Activated CD8-positive, alpha-beta memory T cell treated with anti-CD3 and anti-CD28 coated beads for 36 hours (primary cell): ENCODE data around the gene PDLIM5. TPM values are rescaled to one million over a fixed set of nuclear protein-coding genes. Genes with fewer than 3 reads are reported as not detected.

ENCODE experiments used
- CTCF ChIA-PET: fragments of 350-600 bp; sonication (Branson Sonifier 250); formaldehyde crosslinking; loops from one replicate; lab custom pipeline; 2021; ENCODE audit warnings: antibody characterized with exemption; lab: Charles Lee
- POLR2A ChIA-PET: fragments of 350-600 bp; sonication (Branson Sonifier 250); formaldehyde crosslinking; loops from one replicate; lab custom pipeline; 2021; ENCODE audit warnings: antibody characterized with exemption; lab: Charles Lee
- total RNA-seq, 2 experiments: library from RNA; stranded (reverse); gene quantifications; one replicate each; pipeline ENCODE4 v1.2.3, GENCODE V29; 2021

Gene PDLIM5
- total RNA-seq, 2 experiments from 2014 or later, result 23.0 to 23.5 TPM

DNA sequence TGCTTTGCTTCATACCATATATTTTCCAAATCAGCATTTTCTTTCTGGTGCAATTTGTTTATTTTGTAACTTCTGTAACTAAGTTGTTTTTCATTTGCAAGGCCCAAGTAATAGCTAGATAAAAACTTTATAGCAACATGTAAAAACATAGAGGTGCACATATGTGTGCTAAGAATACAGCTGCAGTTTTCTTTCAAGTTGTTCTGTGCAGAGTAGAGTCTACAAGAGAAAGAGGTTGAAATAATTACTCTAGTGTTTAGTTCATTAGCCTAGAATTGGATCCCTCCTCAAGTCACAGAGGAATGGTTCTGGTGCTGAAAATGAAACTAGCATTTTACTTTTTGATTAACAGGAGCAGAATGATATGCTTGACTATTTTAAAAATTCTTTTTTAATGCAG is 32.2 kb upstream of the PDLIM5 start:
- POLR2A ChIA-PET, result no interaction called here
- CTCF ChIA-PET, result no interaction called here

DNA sequence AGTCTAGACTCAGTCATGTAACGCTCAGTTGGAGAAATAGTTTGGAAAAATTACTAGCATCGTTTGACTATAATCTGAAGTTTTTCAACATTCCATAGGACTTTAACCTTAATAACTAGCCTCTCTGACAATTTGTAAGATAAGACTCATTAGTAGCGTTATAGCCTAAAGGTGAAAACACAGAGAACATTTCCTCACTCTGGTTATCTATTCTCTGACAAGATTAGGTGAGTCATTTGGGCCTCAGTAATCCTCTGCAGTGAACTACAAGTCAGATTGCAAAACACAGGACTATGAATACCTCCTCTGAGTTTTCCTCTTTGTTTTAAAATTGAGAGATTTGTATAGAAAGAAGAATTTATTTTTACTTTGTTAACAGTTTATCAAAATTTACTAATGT is 31.8 kb upstream of the PDLIM5 start:
- POLR2A ChIA-PET, result no interaction called here
- CTCF ChIA-PET, result no interaction called here

DNA sequence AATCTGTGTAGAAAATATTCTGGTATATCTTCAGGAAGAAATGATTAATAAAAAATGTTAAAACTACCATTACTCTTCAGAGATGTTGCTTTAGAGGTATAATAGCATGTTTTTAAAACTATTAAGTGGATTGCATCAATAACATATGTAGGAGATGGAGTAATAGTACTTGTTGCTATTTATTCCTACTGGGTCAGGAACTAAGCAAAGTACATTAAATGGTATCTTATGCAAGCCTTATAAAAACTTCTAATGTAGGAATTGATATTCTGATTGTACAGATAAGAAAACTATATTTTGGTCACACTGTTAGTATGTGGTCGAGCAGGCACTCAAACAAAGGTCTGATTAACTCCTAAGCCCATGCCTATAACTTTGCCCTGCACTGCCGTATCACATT is 31.4 kb upstream of the PDLIM5 start:
- CTCF ChIA-PET, result no interaction called here
- POLR2A ChIA-PET, result no interaction called here

DNA sequence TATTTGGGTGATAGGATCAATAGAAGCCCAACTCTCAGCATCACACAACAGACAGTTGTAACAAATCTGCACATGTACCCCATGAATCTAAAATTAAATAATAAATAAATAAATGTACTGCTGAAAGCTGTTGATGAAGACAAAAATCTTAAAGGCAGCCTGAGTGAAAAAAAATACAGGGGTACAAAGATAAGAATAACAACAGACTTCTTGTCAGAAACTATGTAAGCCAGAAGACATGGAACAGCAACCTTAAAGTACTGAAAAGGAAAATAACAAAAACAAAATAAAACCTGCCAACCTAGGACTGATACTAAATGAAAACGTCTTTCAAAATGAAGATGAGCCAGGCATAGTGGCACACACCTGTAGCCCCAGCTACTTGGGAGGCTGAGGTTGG is 25.0 kb upstream of the PDLIM5 start:
- ChIA-PET POLR2A (no interaction called here), CTCF (interaction anchor here (0.6 kb wide), 1 partner anchor 50 kb away, joined by 3 read pairs; no protein-coding TSS in a partner anchor)

DNA sequence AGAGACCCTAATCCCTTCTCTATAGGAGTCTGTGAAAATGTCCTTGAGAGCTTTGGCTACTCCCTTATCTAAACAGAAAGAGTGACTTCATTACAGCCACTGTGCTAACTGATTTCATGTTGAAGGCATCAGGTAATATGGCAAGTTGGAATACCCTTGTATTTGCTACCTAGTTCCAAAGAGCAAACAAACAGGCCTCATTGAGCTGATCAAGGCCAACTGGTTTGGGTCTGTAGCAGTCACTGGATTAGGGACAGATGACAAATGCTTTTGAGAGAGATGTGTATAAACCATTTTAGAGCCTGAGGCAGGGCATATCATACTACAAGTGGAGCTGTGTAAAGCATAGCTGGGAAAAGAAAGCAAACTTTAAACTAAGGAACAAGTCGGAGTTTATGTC is 22.9 kb upstream of the PDLIM5 start:
- POLR2A ChIA-PET, result no interaction called here

DNA sequence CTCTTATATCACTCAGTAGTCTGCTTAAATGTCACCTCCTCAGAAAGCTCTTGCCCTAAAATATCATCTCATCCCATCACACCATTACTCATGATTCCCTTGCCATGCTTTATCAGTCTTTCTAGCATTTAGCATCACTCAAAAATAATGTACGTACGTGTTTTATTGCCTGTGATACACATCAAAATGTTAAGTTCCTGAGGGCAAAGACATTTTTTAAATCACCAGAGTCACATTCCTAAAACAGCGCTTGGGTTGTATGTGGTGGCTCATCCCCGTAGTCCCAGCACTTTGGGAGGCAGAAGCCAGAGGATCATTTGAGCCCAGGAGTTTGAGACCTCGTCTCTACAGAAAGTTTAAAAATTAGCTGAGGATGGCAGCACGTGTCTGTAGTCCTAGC is 21.3 kb upstream of the PDLIM5 start:
- ChIA-PET CTCF (interaction anchor here (0.9 kb wide), 1 partner anchor 13 kb away, joined by 3 read pairs; no protein-coding TSS in a partner anchor), POLR2A (no interaction called here)

More for the DNA sequence above, 22.9 kb upstream of the PDLIM5 start:
- CTCF ChIA-PET, result interaction anchor here (1.0 kb wide), 1 partner anchor 22 kb away, joined by 3 read pairs; no protein-coding TSS in a partner anchor

DNA sequence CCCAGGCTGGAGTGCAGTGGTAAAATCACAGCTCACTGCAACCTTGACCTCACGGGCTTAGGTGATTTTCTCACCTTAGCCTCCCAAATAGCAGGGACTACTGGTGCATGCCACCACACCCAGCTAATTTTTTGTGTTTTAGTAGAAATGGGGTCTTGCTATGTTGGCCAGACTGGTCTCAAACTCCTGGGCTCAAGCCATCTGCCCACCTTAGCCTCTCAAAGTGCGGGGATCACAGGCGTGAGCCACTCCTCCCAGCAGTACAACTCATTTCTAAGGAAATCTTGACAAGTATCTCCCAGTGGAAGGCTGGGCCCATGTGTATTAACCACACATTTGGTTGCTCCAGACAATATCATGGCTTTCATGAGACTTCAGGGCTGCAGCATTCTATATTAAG is 20.4 kb upstream of the PDLIM5 start:
- POLR2A ChIA-PET, result no interaction called here
- CTCF ChIA-PET, result no interaction called here

DNA sequence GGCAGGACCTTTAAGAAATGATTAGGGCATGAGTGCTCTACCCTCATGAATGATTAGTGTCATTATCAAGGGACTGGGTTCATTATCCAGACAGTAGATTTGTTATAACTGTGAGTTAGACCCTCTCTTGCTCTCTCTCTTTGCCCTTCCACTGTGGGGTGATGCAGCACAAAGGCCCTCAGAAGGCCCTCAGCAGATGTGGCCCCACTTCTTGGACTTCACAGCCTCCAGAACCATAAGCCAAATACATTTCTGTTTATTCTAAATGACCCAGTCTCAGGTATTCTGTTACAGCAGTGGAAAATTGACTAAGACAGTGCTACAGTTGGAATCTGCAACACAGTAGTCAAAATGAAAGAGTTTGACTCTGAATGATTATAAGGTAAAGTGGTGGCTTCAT is 17.2 kb upstream of the PDLIM5 start:
- CTCF ChIA-PET, result no interaction called here

DNA sequence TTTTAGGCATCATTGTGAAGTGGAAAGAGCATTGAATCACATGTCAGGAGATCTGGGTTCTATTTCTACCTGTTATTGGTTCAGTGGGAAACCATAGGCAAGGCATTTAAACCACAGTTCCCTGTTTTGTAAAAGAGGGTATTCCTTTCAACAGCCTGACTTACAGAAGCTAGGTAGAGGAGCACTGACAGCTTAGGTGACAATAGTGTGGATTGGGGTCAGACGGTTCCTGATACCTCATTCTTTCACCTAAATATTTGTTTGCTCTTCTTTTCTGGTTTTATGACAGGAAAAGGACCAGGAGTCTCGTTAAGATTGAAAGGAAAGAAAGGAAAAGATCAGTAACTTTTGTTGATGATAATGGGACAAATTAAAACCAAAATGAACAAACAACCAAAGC is 15.9 kb upstream of the PDLIM5 start:
- ChIA-PET CTCF (no interaction called here), POLR2A (no interaction called here)

More for the DNA sequence above, 17.2 kb upstream of the PDLIM5 start:
- POLR2A ChIA-PET, result interaction anchor here (1.0 kb wide), 1 partner anchor 18 kb away, joined by 3 read pairs; no protein-coding TSS in a partner anchor

DNA sequence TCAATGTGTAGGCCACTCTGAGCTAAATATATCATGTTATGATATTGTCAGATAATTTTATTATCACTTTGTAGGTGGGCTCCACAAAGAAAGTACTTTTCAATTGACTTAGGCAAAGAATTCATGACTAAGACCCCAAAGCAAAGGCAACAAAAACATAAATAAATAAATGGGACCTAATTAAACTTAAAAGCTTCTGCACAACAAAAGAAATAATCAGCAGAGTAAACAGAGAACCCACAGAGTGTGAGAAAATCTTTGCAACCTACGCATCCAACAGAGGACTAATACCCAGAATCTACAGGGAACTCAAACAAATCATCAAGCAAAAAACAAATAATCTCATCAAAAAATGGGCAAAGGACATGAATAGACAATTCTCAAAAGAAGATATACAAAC is 15.2 kb upstream of the PDLIM5 start:
- CTCF ChIA-PET, result no interaction called here

DNA sequence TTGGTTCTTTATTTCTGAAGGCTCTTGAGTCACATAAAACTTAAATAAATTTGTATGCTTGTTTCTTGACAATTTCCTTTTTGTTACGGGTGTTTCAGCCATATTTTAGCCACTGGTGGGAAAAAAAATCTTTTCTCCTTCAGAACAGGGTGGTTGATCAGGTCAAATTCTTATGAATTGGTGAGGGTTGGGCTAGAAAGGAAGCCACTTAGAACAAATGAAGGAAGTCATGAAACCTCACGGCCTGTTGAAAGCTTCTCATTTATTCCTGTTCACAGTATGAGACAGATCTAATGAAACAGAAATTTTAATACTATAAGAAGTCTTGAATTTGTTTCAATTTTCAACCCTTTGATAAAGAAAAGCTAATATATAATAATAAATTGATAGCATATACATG is 12.1 kb upstream of the PDLIM5 start:
- ChIA-PET POLR2A (no interaction called here), CTCF (no interaction called here)

More for the DNA sequence above, 15.2 kb upstream of the PDLIM5 start:
- POLR2A ChIA-PET, result no interaction called here

DNA sequence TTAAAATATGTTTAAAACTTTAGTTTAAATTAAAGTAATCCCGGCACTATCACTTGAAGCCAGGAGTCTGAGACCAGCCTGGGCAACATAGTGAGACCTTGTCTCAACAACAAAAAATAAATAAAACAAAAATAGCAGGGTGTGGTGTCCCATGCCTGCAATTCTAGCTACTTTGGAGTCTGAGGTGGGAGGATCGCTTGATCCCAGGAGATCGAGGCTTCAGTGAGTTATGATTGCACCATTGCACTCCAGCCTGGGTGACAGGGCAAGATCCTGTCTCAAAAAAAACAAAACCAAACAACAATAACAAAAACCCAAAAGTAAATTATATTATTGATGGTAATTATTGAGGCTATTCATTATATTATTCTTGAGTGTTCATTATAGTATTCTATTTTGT is 9.9 kb upstream of the PDLIM5 start:
- POLR2A ChIA-PET, result no interaction called here
- CTCF ChIA-PET, result no interaction called here

DNA sequence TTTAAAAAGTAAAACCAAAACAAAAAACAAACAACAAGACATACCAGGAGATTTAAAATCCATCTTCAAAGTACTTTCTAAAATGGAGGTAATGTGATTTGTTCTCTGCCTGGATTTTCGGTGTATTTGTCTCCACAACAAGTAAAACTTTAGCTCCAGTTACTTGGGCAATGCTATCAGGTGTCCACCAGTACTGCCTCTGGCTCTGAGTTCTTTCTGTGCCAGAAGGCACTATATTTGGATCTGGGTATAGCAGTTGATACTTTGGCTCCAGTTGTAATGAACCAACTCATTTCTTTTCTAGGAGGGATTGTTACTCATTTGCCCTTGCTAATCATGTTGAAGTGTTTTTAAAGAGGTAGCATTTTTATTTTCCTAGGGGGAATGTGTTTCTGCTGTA is 9.5 kb upstream of the PDLIM5 start:
- POLR2A ChIA-PET, result no interaction called here
- CTCF ChIA-PET, result no interaction called here

DNA sequence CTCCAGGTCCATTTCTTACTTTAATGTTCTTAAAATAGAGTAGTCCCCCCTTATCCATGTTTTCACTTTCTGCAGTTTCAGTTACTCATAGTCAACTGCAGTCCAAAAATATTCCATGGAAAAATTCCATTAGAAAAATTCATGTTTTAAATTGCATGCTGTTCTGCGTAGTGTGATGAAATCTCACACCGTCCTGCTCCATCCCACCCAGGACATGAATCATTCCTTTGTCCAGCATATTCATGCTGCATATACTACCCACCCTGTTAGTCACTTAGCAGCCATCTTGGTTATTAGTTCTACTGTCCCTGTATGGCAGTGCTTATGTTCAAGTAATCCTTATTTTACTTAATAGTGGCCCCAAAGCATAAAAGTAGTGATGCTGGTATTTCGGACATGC is 5.4 kb upstream of the PDLIM5 start:
- CTCF ChIA-PET, result no interaction called here
- POLR2A ChIA-PET, result no interaction called here

DNA sequence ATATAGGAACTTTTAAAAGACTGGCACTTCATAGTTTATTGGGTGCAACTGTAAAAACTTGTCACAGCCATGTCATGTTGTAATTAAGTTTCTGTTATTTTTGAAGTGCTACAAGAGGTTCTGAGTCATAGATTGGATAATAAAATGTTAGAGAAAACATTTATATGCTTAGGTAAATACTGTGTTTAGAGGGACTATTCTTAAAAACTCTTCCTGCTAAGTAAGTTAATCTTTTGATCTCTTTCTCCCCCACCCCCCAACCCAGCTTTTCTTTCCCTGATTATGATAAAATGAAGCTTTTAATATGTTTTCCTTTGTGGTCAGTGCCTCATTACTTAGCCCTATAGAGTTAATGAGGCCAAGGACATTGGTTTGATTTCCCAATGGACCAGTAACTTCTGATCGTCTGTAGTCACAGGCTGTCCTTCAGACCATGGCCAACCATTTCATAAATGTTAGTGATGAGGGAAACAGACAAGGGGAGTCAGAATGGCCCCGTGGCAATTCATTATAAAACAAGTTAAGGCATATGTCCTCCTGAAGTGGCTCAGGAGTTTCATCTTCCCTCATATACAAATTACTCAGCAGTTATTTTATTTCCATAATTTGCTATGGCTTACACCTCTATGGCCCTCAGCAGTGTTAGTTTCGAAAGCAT is 3.9 kb upstream of the PDLIM5 start:
- ChIA-PET POLR2A (no interaction called here), CTCF (interaction anchor here (0.6 kb wide), 1 partner anchor 160 kb away, joined by 3 read pairs; no protein-coding TSS in a partner anchor)

DNA sequence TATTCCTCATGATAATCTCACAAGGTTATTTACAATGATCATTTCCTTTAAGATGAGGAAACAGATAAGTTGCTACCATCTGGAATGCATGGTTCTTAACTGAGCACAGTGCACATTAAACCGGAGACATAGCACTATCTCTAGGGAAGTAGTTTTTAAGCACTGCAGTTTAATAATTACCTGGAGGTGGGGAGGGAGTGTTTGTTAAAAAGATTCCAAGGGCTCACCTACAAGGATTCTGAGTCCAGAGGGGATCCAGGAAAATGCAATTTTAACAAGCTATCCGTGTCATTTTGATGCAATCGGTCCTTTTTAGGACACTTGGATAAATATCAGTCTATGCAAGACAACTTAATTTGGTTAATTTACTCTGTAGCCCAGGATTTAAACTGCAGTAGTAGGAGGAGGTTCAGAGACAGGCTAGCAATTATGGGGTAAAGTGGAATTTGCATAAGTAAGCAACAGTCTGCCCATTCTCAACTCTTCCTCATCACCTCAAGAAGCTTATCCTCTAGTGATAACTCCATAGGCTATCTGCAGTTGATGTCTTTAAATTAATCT is 2.8 kb upstream of the PDLIM5 start:
- CTCF ChIA-PET, result interaction anchor here (0.5 to 0.6 kb wide), 2 partner anchors 12 to 204 kb away, joined by 3 to 4 read pairs; no protein-coding TSS in a partner anchor
- POLR2A ChIA-PET, result no interaction called here

DNA sequence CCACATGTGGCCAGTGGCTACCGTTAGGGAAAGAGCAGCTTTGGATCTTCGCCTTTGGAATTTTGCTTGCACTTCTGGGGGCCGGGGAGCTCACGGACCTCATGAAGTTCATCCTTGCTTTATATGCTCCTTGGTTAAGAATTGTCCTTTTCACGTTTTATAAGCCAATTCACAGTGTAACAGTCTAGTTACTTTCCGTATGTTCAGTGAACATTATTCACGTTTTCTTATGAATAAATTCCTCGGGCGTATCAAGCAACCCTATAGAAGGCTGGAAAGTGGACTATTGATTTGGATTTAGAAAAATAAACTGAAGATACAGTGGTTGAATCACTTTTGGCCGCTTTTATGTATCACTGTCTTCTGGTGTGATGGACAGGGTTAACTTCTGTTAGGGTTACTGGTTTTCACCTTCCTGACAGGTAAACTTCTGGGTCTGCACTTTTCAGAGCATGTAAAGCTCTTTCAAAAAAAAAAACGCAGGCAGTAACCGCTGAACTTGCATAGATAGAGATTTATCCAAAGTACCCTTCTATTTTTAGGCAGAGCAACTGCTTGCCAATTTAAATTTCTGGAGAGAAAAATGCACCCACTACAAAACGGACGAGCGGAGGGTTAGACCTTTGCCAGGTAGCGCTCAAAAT is 569 bp upstream of the PDLIM5 start:
- CTCF ChIA-PET, result interaction anchor here (2.1 kb wide), 1 partner anchor 45 kb away, joined by 8 read pairs; no protein-coding TSS in a partner anchor
- POLR2A ChIA-PET, result no interaction called here

DNA sequence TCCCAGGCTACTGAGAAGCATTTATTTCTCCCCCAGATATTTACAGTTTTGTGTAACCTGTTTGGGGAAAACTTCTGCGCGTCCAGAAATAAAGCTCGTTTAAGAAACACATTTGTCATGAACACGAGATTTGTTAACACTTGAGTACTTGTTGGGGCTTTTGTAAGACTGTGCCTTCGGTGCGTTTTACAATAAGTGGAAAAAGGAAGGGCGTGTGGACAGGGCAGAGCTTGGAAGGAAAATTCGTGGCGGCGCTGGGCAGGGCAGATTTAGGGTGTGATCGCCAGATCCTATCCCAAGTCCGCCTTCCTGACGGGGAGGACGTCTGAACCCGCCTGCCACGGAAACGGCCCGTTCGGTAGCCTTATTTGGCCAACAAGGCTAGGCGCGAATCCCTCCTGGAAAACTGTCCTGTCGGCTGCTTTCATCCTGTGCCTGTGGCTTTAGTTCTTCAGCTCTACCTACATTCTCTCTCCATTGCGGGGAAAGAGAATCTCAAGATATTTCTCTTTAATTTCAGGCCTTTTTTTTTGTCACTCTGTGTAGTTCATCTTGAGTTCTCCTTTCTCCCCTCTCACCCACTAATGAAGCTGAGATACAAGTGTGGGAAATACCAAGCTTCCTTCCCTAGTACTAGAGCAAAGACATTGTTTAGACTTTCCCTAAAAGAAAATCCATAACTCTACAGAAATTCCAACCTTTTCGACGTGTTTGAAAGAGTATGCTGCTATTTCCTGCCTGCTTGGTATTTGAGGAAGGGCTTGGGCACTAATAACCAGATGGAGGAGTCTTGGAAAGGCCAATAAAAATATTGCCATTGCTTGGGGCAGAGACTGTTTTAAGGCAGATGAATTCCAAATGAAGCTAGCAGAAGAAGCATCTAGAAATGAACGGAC is 982 bp downstream of the PDLIM5 start:
- ChIA-PET POLR2A (interaction anchor here (1.1 kb wide), 1 partner anchor 18 kb away, joined by 3 read pairs; no protein-coding TSS in a partner anchor), CTCF (interaction anchor here (2.1 kb wide), 1 partner anchor 46 kb away, joined by 8 read pairs; no protein-coding TSS in a partner anchor)

DNA sequence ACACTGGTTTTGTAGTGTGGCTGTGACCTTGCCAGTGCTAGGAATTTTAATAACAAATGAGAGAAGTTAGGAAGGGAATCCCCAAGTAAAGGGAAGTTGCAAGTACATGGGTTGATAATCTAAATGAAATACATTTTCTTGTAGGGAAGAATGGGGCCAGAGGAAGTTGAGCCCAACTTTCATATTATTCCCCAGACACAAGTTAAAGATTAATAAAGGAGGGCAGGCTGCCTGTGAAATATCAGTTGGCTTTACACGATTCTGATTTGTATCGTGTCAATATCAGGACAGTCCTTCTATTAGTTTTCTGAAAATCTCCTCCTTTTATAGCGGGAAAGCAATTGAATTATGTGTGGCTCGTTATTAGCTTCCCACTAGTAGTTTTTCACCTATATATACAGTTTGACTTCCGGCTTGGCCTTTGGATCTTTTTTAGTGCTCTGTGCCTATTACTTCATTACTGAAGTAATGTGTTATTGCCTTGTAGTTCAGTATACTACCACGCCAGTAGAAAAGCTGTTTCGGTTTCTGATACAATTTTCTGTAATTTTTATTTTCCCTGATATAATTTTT is 1.7 kb downstream of the PDLIM5 start:
- CTCF ChIA-PET, result no interaction called here
- POLR2A ChIA-PET, result no interaction called here
